Progenitor cell of endocrine pancreas (in vitro differentiated cells): ENCODE measurements around the gene PALMD. TPM values are rescaled to one million over a fixed set of nuclear protein-coding genes. Genes with fewer than 3 reads are reported as not detected.

Source experiments
- DNase-seq: peaks from one replicate; pipeline ENCODE4 v3.0.0; 2021; ENCODE audit warnings: low spot score; ENCODE audit not compliant: unreplicated experiment
- H3K27ac Mint-ChIP-seq: 2 replicates; pipeline ENCODE4 v1.8.0; 2021; ENCODE audit warnings: mild to moderate bottlenecking, moderate library complexity, mixed read lengths
- H3K27me3 Mint-ChIP-seq: 2 replicates; pipeline ENCODE4 v1.8.0; 2021; ENCODE audit warnings: mixed read lengths
- H3K36me3 Mint-ChIP-seq: 2 replicates; pipeline ENCODE4 v1.8.0; 2022; ENCODE audit warnings: mixed read lengths; ENCODE audit not compliant: insufficient read depth
- H3K4me1 Mint-ChIP-seq: 2 replicates; pipeline ENCODE4 v1.8.0; 2021; ENCODE audit warnings: low read depth, mixed read lengths
- H3K4me3 Mint-ChIP-seq: 2 replicates; pipeline ENCODE4 v1.8.0; 2021; ENCODE audit warnings: low read depth, mild to moderate bottlenecking, moderate library complexity, mixed read lengths
- H3K9me3 Mint-ChIP-seq: 2 replicates; pipeline ENCODE4 v1.8.0; 2021; ENCODE audit warnings: low read depth, mixed read lengths
- CTCF ChIP-seq: fragments of 200-600 bp; sonication (generic); IDR thresholded peaks from one replicate; pipeline ENCODE4 v1.5.0; 2021; ENCODE audit warnings: antibody characterized with exemption, mild to moderate bottlenecking; ENCODE audit not compliant: unreplicated experiment
- total RNA-seq: library from RNA; stranded (reverse); gene quantifications from 2 replicates; pipeline ENCODE4 v1.2.1, GENCODE V29; 2021

PALMD gene
- total RNA-seq, 1 donor from 2014 or later = 4.5 TPM

DNA sequence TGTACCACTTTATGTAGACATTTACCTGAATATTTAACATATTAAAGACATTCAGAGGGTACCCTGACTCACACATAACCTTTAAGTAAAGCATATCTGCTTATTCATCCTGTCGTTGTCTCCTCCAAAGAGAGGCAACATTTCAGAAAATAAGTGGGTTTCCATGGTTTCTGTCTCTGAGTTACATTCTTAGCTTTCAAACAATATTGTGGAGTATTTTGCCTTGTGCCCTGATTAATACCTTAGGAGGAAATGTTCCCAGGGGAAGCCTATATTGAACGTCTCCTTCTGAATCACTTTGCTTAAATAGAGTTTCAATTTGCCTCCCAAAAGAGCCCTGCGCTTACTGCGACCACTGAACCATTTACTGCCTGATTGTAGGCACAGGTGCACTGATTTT is 26.1 kb downstream of the PALMD start:
- H3K27me3 Mint-ChIP-seq = no peaks in the 10 kb centered on the region
- H3K4me1 Mint-ChIP-seq = peaks cover 14% of the 10 kb centered on the region
- H3K4me3 Mint-ChIP-seq = no peak overlapping the region
- no peak for TF ChIP-seq CTCF
- no peak overlapping the region for H3K27ac Mint-ChIP-seq
- DNase-seq = no peak
- peaks cover 2% of the 10 kb centered on the region for H3K36me3 Mint-ChIP-seq
- H3K9me3 Mint-ChIP-seq = no peaks in the 10 kb centered on the region

- Mint-ChIP-seq H3K27me3 (no peaks in the 10 kb centered on the region), H3K27ac (no peak overlapping the region), H3K36me3 (peaks cover 2% of the 10 kb centered on the region), H3K9me3 (no peaks in the 10 kb centered on the region), H3K4me1 (peaks cover 14% of the 10 kb centered on the region), H3K4me3 (no peak overlapping the region)
- no peak for TF ChIP-seq CTCF
- no peak for DNase-seq
These were observed 26.8 kb downstream of the PALMD start for GRCh38 chr1:99672530-99673213.

DNA sequence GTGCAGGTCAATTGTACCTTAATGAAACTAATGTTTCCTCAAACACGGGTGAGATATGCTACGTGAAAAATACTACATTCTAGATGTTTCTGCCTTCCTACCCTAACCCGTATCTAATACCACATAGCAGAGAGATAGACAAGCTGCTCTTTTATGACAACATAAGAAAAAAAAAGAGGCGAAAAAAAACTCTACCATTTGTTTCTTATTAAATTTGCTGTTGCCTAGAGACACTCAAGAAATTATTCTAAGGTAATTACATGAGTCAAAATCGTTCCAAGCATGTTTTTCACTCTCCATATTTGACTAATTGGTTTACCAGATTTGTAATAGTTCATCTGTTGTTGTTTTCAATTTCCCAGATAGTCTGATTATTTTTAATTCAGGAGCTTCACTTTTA is 27.4 kb downstream of the PALMD start:
- Mint-ChIP-seq H3K9me3 (no peaks in the 10 kb centered on the region), H3K4me1 (peaks cover 14% of the 10 kb centered on the region), H3K27me3 (no peaks in the 10 kb centered on the region), H3K27ac (no peak overlapping the region), H3K36me3 (peaks cover under 1% of the 10 kb centered on the region), H3K4me3 (no peak overlapping the region)
- no peak for TF ChIP-seq CTCF
- DNase-seq = no peak

DNA sequence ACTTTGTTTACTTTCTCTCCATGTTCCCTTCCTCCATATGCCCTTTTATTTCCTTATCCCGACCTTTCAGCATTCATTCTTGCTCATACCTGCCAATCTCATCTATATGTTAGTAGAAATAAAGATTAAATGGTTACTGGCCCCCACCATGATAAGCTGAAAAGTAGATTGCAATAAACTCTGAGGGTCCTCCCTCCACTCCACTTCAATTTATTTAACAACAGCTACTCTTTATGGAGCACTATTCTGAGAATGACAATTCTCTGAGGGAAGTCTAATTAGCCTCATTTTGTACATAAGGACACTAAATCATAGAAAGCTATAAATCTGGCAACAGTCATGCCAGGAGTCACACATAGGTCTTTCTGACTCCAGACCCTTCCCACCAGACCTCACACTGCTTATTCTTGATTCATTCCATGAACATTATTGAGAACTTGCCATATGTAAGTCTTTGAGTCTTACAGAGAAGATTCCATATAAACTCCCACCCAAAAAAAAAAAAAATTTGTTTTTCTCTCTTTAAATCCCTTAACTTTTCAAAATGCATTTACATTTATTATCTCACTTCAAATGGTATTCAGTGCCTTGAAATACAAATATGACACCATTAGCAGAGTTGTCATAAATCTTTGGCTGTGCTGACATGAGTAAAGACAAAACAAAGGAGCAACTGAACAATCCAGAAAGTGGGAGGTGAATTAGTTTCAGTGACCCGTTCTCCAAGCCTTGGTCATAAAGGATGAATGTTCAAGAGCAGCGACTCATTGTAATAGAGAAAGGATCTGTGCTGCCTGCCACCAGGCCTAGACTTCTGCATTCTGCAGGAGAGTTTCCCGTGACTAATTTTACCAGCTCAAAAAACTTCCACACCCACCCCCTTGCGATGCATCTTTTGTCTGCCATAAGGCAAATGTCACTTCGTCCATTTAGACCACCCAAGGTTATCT is 28.5 kb downstream of the PALMD start:
- Mint-ChIP-seq H3K9me3 (no peaks in the 10 kb centered on the region), H3K36me3 (no peaks in the 10 kb centered on the region), H3K4me3 (no peak overlapping the region), H3K27ac (no peak overlapping the region), H3K4me1 (peaks cover 15% of the 10 kb centered on the region), H3K27me3 (no peaks in the 10 kb centered on the region)
- no peak for TF ChIP-seq CTCF
- no peak for DNase-seq

GRCh38 chr1:99675292-99675691 is 29.4 kb downstream of the PALMD start:
- DNase-seq = no peak
- peaks cover 16% of the 10 kb centered on the region for H3K4me1 Mint-ChIP-seq
- H3K27me3 Mint-ChIP-seq = no peaks in the 10 kb centered on the region
- H3K36me3 Mint-ChIP-seq = no peaks in the 10 kb centered on the region
- H3K27ac Mint-ChIP-seq = no peak overlapping the region
- no peak for TF ChIP-seq CTCF
- H3K9me3 Mint-ChIP-seq = no peaks in the 10 kb centered on the region
- no peak overlapping the region for H3K4me3 Mint-ChIP-seq
